22Rv1 (cell line): ENCODE data around the gene SNRPA1.
"Not testable (repeated sequence)": the region's sequence is repeated elsewhere in the genome, so short reads cannot be mapped to it uniquely, and the experiment has no call there.

Experiments
- H3K27ac ChIP-seq: fragments of 450-650 bp; 2 replicates; pipeline ENCODE4 v1.5.1; 2017
- CTCF ChIP-seq: fragments of 450-650 bp; IDR thresholded peaks from 2 replicates; pipeline ENCODE4 v1.5.1; 2017; ENCODE audit warnings: mild to moderate bottlenecking
- ZFX ChIP-seq: fragments of 450-650 bp; IDR thresholded peaks from 2 replicates; pipeline ENCODE4 v1.6.1; 2017; ENCODE audit warnings: antibody characterized with exemption, borderline replicate concordance

Gene SNRPA1

DNA sequence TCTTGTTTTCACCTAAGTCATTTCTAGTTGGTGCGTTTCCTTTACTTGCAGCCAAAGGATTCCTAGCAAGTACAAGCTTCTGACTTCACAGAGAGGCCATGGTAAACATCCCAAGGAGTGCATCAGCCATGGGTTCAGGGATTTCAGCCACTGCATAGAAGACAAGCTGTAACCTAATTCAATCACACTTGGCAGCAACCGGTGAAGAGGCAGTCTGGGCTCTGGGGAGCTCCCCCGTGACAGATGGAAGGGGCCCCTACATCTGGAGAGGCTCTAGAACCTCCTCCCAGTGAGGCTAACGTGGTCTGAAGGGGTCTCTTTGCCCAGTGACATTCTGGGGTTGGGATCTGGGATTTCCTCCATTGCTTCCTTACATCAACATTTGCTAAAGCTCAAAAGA lies 8.4 kb upstream of the SNRPA1 start:
- H3K27ac ChIP-seq, result no peak overlapping the region
- no peak for TF ChIP-seq ZFX
- no peak for TF ChIP-seq CTCF

DNA sequence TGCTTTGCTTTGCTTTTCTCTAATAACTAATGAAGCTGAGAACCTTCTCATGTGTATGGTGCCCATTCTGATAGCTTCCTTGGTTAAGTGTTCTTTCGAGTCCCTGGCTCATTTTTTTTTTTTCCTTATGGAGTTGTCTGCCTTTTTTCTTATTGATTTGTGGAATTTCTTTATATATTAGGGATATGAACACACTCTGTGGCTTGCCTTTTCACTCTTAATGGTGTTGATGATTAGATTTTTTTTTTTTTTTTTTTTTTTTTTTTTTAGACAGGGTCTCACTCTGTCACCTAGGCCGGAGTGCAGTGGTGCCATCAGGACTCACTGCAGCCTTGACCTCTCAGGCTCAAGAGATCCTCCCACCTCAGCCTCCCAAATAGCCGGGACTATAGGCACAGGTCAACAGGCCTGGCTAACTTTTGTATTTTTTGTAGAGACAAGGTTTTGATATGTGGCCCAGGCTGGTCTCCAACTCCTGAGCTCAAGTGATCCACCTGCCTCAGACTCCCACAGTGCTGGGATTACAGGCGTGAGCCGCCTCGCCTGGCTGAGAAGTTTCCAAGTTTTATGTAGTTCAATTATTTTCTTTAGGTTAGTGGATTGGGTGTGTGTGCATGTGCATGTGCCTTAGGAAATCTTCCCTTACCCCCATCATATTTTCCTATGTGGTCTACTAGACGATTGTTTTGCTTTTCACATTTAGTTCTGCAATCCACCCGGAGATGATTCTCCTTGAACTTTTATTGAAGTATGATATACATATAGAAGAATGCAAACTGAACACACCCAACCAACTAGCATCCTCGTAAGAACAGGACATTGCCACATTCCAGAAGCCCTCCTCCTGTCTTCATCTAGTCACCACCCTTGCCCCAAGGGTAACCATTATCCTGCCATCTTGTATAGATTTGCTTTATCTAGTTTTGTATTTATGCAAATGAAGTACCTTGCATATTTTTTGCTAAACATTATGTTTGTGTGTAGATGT lies 1.7 kb upstream of the SNRPA1 start:
- H3K27ac ChIP-seq, result peak overlapping the region; percentile 95

GRCh38 chr15:101295607-101296161 lies 636 bp upstream of the SNRPA1 start:
- TF ChIP-seq ZFX (no peak), CTCF (no peak)
- peak overlapping the region; percentile 95 for H3K27ac ChIP-seq

More for the DNA sequence above, 1.7 kb upstream of the SNRPA1 start:
- TF ChIP-seq CTCF (no peak), ZFX (no peak)

DNA sequence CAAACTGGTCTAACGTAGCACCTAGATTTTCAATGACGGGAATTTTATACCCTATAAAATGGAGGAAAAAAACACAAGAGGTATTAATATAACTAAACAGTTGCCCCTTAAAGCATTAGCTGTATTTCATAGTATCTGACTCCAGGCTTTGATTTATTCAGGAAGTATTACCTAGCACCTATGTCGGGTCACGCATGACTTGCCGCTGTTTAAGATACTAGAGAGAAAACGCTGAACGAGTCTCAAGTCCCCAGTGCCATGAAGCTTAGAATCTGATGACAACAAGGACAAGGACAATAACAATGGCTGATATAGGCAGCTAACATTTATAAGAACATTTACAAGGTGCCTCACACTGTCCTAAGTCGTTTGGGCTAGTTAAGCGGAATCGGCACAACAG lies 1.9 kb downstream of the SNRPA1 start:
- TF ChIP-seq ZFX (no peak), CTCF (no peak)
- peak overlapping the region; percentile 95; the same call in 1 of the 2 replicates for H3K27ac ChIP-seq

- no peak overlapping the region for H3K27ac ChIP-seq
- TF ChIP-seq CTCF, result peak; percentile 84
- no peak for TF ChIP-seq ZFX
Measured at GRCh38 chr15:101288905-101289513, 6.0 kb downstream of the SNRPA1 start.

- H3K27ac ChIP-seq, result not testable (repeated sequence)
Measured at GRCh38 chr15:101287342-101287741, 7.7 kb downstream of the SNRPA1 start.

- no peak for TF ChIP-seq CTCF
- TF ChIP-seq ZFX, result no peak
- H3K27ac ChIP-seq, result no peak overlapping the region
Measured at GRCh38 chr15:101286471-101287114, 8.5 kb downstream of the SNRPA1 start.
